ENCODE results near the gene TNS3.
"Not testable (repeated sequence)": the region's sequence is repeated elsewhere in the genome, so short reads cannot be mapped to it uniquely, and the experiment has no call there.

Gene TNS3

DNA sequence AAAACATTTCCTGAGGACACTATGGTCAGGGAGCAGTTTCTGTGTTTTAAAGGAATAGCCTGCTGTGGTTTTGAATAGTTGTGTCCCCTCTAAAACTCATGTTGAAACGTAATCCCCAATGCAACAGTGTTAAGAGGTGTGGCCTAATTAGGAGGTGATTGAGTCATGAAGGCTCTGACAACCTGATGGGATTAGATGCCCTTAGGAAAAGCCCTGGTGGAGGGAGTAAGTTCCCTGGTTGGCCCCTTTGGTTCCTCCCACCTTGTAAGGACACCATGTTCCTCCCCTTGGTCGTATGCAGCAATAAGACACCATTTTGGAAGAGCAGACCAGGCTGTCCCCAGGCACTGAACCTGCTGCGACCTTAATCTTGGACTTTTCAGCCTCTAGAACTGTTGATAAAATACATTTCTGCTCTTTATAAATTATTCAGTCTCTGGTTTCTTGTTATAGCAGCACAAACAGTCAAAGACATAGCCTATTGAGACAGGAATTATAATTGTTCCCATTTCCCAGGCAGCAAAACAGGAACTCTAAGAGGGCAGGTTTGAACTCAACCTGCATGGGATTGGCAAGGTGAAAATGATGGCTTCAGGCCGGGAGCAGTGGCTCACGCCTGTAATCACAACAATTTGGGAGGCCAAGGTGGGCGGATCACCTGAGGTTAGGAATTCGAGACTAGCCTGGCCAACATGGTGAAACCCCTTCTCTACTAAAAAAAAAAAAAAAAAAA lies 20.5 kb upstream of the TNS3 start:
- DNase-seq, result no peak

DNA sequence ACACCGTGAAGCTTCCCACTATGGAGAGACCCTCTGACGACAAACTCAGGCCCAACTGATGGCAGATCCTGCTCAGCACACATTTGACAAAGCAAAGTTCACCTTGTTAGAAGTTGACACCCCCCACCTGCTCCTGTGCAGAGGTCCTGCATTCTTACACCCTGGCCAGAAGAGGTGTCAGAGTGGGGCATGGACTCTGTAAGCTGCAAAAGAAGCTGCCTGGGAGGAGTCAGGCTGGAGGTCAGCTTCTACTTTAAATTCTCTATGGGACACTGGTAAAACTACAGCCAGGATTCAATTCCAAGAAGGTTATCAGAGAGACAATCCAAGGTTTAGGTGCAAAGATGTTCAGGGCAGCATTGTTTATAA lies 20.0 kb upstream of the TNS3 start:
- no peak for DNase-seq

DNA sequence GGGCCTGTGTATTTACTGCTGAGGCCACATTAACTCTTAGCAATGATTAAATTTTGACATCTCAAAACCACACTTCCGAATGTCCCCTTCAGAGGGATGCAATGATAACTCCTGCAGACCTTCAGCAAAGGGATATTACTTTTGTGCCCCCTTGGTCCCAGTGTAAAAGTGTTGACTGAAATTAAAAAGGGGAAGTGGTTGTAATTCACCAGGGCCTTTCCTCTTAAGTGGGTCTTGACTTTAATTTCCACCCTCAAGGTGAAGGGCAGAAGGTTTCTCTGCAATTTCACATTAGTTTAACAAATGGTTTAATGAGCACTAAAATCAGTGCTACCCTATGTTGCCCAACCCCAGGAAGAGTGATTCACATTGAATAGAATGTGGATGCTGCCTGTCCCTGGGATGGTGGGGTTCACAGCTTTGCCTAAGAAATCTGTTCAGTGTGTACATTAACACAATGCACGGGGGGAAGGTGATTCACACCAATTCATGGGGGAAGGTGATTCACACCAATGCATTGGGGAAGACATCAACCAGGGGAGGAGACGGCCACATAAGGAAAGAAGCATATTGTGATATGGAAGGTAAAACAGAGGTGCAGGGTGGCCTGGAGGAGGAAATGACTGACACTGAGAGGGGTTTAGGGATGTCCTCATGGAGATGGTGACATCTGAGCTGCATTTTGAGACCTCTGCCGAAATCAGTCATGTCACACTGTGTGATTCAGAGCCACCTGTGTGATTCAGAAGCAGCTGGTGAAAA lies 19.4 kb upstream of the TNS3 start:
- DNase-seq, result no peak

DNA sequence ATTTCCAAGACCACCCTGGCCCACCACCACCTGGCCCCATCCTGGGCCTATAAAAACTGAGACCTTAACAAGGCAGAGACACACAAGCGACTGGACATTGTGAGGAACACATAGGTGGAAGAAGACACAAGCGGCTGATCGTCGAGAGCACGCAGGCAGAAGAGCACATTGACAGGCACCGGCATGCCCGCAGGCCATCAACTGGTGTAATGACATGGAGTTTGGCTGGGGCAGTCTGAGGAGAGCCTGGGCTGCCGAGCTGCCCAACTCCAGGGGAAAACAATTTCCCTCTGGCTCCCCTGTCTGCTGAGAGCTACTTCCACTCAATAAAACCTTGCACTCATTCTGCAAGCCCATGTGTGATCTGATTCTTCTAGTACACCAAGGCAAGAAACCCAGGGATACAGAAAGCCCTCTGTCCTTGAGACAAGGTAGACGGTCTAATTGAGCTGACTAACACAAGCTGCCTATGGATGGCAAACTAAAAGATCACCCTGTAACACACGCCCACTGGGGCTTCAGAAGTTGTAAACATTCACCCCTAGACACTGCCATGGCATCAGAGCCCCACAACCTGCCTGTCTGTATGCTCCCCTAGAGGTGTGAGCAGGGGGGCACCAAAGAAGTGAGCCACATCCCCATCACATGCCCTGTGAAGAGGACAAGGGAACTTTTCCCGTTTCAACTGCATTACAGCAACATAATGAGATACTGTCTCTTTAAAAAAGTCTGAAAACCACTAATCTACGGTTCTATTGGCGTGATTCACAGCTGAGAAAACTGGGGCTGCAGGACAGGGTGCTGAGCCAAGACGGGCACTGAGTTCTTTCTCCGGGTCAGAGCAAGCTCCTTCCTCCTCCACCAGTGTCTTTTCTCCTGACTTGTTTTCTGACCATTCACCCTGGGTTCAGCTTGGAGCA lies 18.5 kb upstream of the TNS3 start:
- DNase-seq, result no peak

DNA sequence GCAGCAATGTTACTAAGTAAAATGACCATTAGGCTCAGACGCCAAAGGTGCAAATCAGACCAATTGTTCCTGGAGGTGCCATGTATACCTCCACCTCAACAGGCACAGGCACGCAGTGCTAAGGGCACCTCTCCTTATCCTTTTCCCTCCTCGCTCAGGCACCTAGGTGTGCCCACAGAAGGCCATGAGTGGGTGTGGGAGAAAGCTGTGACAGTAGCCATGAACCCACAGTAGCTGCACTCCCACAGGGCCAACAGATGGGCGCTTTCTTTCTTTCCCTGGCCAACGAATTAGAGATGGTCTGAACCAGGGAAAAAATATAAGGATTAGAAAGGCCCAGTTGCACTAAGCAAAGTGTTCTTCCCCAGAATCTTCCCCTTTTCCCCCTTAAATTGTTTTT lies 15.5 kb upstream of the TNS3 start:
- DNase-seq, result no peak

DNA sequence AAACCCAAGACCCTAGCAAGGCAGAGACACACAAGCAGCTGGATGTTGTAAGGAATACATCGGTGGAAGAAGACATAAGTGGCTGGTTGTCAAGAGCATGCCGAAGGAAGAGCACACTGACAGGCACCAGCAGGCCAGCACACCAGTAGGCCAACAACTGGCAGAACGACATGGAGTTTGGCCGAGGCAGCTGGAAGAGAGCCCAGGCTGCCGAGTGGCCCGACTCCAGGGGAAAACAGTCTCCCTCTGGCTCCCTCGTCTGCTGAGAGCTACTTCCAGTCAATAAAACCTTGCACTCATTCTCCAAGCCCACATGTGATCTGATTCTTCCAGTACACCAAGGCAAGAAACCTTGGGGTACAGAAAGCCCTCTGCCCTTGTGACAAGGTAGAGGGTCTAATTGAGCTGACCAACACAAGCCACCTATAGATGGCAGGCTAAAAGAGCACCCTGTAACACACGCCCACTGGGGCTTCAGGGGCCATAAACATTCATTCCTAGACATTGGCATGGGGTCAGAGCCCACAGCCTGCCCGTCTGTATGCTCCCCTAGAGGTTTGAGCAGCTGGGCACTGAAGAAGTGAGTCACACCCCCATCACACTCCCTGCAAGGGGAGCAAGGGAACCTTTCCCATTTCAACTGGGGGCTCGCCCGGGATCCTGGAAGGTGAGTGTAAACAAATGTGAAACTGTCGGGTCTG lies 14.7 kb upstream of the TNS3 start:
- no peak for DNase-seq

DNA sequence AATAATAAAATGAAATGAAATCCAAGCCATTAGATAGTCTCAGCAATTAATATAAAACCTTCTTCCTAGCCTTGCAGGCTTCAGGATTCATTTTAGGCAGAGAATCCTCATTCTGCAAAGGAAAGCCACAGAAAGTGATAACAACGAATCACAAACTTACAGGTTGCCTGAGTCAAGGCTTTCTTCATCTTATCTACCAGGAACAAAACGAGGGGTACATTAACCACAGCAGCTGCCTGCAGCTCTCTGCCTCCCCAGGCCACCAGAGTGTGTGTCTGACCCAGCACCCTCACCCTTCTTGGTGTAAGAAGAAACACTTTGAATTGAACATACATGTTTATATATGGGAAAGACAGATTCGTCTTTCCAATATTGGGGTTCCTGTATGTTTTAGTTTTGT lies 12.5 kb upstream of the TNS3 start:
- DNase-seq, result no peak

DNA sequence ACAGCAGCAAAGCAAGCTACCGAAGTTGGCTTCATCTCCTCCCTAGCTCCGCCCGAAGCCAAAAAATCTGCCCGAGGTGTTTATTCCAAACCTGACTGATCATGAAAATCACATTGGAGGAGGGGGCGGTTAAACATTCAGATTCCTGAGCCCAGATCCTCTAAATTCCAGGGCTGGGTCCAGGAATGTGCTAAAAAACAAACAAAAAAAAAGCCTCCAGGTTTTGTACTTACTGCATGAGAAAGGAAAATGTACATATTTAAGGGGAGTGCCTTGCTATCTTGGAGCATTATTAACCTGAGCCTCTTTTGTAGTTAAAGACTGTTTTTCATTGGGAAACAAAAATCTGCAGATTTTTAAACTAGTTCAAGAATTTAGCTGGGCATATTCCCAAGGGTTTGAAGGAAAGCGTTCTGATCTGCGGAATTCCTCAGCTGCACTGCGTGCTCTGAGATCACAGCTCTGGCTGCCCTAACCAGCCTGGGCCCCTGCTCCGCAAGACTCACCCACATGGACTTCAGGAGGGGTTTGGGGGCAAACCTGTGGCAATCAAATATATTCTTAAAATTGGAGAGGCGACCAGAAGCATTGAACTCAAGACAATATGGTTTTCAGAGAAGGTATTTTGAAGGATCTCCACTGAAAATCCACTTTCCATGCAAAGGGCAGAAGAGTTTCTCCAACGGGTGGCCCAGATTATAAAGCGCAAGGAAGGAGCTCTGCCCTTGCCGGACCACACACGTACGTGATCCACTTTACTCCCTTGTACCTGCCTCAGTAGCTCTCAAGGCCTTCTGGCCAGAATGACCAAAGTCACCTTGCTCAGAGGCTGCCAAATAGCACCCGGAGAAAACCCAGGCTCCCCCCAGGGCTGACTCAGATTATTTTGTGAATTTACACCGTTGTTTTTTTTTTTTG lies 10.0 kb upstream of the TNS3 start:
- no peak for DNase-seq

DNA sequence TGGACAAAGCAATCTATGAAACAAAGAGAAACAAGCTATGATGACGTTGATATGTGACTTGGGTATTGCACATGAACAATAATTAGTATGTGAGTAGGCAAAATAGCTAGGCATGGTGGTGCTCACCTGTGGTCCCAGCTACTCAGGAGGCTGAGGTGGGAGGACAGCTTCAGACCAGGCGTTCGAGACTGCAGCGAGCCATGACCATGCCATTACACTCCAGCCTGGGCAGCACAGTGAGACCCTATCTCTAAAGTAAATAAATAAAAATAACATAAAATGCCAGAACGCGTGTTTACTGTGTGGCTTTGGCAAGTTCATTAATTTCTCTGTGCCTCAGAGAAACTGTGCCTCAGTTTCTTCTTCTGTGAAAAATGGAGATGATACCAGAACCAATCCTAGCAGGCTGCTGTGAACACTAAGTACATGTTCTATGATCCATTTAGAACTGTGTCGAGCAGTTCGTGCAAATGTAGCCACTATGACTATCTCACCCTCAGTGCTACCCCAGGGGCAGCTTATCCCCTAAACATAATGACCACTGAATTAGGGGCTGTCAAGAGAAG lies 9.3 kb upstream of the TNS3 start:
- DNase-seq, result no peak

DNA sequence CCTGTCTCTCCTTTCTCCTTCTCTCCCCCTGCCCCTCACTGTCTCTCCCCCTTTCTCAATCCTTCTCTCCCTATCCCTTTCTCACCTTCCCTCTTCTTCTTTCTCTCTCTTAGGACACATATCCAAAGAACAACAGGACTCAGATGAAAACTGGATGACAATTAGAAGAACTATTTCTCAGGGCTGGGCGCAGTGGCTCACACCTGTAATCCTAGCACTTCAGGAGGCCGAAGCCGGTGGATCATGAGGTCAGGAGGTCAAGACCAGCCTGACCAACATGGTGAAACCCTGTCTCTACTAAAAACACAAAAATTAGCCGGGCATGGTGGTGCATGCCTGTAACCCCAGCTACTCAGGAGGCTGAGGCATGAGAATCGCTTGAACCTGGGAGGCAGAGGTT lies 8.3 kb upstream of the TNS3 start:
- not testable (repeated sequence) for DNase-seq

DNA sequence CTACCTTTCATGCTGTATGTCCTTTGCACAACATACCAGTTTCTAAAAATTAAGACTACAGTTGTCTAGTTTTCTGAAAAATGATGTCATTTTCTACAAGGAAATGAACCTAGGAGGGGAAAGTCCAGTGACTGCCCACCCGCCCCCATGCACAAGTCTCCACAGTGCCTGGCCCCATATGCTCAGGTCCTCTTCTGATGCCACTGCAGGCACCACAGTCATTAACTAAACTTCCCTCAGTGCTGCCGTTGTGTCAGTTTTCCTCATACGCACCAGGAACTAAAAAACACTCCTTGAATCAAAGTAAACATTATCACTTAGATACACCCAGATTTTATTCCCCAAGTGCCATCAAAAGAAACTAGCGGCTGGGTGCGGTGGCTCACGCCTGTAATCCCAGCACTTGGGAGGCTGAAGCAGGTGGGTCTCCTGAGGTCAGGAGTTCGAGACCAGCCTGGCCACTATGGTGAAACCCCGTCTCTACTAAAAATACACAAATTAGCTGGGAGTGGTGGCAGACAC lies 6.9 kb upstream of the TNS3 start:
- DNase-seq, result no peak

DNA sequence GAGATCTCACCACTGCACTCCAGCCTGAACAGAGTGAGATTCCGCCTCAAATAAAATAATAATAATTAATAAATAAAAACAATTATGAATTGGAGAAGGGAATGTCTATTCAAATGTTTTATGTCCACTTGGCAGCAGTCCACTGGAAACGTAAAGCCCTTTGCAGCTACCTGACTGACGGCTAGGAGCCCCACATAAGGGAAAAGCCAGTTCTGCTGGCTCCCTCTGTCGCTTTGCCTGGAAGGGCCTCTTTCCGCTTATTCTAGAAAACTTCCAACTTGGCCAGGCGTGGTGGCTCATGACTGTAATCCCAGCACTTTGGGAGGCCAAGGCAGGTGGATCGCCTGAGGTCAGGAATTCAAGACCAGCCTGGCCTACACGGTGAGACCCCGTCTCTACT lies 6.1 kb upstream of the TNS3 start:
- no peak for DNase-seq

DNA sequence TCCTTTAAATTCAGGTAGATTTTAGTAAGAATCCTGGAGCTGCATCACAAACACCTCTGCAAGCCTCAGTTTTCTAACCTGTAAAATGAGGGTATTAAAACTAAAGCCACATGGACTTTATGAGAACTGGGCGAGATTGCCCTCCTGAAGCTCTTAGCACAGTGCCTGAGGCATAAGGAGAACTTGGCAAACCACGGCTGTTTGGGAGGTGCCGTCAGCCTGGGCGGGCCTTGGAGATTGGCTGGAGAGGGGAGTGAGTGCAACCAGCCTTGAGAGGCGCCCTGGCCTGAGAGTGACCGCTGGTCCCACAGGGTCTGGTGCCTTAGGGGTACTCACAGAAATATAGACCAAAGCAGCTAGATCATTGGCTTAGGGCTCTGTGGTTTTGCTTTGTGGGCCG lies 5.4 kb upstream of the TNS3 start:
- DNase-seq, result no peak

DNA sequence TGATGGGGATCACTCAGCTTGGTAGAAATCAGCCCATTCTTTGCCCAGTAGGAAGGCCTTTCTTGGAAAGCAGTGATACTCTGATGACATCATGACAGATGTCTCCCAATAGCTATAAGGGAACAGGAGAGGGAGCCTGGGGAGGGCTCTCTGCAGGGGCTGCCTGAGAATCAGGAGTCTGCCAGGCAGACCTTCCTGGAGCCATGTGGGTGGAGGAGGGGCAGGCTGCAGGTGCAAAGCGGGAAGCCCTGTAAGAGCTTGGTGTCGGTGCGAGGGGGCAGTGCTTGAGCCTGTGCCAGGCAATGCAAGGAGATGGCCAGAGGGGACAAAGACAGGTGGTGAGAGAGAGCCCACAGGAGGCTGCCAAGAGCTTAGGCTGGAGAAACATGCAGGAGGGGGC lies 5.0 kb upstream of the TNS3 start:
- DNase-seq, result no peak

DNA sequence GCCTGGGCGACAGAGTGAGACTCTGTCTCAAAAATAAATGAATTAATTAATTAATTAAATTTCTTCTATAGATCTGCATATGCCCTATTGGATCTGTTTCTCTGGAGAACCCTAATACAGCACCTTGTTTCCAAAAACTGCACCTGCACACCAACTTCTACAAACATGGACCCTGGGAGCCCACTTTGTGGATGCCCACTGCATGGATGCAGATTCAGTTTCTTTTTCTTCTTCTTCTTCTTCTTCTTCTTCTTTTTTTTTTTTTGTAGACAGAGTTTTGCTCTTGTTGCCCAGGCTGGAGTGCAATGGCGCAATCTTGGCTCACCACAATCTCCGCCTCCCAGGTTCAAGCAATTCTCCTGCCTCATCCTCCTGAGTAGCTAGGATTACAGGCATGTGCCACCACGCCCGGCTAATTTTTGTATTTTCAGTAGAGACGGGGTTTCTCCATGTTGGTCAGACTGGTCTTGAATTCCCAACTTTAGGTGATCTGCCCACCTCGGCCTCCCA lies 4.3 kb upstream of the TNS3 start:
- not testable (repeated sequence) for DNase-seq

DNA sequence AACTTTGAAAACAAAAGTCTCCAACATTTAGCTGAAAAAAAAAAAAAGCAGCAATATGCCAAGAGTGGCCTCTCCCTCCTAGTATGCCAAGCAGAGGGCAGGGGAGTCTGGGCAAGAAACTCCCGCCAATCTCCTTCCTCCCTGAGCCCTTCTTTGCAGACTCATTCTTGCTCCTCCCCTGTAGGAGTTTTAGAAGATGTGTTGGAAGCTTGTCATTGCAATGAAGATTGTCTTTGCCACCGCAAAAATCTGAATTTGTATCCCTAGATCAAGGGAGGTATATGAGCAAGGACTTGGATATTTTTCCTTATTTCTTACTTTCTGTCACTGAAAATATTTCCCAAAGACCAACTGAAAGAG lies 2.6 kb upstream of the TNS3 start:
- DNase-seq, result no peak

DNA sequence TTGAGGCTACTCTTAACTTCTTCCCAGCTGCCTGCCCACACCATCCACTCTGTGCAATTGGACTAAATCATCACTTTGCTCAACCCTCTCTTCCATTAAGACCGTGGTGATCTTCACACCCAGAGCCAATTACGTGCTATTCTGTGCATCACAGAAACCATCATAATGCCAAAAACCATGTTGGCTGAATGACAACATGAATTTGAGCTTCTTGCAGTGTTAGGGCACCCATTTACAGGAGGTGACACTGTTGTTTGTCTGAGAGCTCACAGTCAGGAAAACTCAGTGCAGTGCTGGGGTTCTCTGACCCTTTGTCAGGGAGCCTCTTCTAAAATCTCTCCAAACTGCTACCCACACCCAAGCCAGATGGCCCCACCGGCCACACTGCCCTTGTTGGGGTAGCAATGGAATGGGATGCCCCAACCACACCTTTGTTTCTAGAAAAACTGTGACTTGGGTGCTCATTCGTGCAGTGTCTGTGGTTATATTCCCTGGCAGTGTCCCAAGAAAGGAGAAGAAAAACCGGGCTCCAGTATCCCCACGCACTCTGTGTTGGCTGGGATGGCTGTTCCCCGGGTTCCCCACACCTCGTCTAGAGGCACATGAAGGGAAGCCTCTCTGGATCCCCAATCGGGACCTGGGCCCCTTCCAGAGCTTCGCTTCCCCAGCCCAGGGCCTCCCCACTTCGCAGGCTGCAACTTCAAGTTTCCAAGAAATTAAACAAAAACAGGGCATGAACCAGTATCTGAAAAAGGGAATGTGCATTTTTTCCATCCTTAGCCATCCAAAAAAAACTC lies 2.0 kb upstream of the TNS3 start:
- no peak for DNase-seq

DNA sequence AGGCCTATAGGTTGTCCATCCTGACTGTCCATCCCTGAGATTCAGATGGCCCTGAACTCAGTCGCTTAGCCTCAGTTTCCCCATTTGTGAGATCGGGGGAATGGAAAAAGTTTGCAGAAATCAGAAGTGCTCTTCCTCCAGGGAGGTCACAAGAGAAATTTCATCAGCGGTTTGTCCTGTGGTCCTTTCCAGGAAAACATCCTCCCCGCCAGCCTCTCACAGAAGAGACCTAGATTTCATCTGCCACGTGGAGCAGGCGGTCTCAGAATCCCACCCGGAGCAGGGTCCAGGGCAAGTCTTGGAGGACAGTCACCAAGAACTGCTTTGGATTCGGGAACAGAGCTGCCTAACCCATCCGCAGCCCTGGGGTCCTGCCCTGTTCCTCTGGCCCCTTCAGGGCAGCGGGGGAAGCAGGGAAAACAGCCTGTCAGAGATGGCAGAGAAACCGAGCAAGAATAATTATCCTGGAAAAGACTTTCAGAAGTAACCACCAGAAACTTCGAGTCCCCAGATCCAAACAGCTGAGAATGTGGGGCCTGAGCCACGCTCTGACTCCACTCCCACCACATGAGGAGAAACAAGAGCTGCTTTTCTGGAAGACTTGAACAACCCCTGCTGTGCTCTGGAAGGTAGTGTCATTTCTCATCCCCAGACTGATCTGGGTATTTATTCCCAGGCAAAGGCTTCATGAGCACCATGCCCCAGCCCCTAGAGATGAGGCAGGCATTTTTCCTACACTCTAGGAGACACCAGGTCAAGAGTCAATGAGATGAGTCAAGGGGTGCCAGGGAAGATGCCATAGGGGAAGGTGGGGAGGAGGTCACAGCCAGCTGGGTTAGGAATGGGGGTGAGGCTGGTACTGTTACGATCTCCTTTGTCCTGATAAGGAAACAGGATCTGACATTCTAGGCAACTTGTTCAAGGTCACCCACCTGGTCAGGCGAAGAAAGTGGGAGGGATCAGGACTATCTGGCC lies 1.1 kb upstream of the TNS3 start:
- no peak for DNase-seq

DNA sequence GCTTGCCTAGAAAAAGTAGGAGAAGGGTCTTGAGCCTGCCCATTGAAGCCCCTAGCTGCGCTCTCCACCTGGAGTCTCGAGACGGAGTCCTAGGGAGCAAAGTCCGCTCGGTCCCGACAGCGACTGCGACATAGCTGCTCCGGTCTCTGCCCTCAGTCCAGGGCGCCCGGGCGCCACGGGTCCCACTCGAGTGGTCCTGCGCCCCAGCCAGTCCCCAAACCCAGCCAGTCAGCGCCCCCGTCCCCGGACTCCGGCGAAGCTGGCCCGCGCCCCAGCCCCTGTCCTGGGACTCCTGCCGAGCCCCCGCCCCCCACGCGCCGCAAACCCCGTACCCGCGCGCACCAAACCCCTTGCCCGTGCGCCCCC lies 490 bp downstream of the TNS3 start:
- no peak for DNase-seq

Data from activated CD4-positive, CD25-positive, alpha-beta regulatory T cell treated with anti-CD3 and anti-CD28 coated beads, Interleukin-2, amount 50 U/mL, for 72 hours (primary cell).